Stimulated activated CD8-positive, alpha-beta memory T cell treated with anti-CD3 and anti-CD28 coated beads, Interleukin-7, amount 100 ng/mL, for 24 hours (primary cell): ENCODE data around the gene BLTP3A.
"Not testable (repeated sequence)": the region's sequence is repeated elsewhere in the genome, so short reads cannot be mapped to it uniquely, and the experiment has no call there.

Experiments used
- DNase-seq: peaks from one replicate; pipeline ENCODE4 v3.0.0-alpha.2; 2020; ENCODE audit warnings: low read depth

The BLTP3A gene

DNA sequence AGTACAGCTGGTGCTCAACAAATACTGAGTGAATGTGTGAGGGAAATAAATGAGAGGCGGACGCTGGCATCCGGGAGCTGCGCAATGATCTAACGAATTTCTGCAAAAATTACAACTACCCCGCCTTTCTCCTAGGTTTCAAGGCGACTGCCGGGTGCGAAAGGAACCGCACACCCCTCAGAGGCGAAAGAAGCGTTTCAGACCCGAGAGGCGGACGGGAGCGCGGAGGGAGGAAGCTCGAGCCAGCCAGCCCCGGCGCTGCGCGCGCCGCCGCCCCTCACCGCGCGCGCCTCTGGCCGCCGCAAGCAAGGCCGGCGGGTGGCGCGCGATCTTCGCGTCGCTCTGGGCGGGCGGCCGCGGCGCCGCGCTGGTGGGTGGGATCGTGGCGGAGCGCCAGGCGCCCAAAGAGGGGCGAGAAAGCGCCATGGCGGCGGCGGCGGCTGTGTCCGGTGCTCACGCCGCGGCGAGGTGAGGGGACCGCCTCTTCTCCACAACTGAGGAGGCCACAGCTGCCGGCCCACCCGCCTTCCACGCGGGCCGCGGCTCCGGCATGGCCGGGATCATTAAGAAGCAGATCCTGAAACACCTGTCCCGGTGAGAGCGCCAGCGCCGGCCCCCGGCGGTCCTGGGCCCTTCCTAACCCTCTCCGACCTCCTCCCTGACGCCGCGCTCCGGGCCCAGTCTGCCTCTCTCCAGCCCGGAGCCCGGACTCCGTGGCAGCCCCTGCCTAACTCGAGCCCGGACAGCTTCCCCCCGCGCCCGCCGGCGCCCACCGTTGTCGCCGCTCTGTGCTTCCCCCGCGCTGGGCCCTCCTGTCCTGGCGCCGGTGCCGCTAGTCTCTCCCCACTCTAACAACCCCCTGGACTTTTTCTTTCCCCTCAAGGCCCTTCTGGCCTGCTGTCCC, at the start of gene BLTP3A:
Gene BLTP3A (plus strand): TSS at position 383 of the 904 bp plus-strand sequence. CDS start 168 bp downstream, at position 551.
- DNase-seq: peak; percentile 30

DNA sequence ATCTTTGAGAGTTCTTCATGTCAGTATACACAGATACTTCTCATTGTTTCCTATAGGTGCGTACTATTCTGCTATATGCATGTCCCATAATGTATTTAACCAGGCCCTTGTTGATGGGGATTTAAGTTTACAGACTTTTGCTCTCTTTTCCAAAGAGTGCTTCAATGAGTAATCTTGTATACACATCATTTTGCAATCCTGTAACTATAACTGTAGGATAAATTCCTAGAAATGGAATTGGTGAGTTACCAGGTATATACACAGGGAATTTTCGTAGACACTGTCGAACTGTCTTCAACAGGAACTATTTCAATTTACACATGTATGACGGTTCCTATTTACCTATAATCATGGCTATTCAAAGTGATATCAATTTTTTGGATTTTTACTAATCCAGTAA, 49.8 kb upstream of the BLTP3A start:
- DNase-seq: no peak

DNA sequence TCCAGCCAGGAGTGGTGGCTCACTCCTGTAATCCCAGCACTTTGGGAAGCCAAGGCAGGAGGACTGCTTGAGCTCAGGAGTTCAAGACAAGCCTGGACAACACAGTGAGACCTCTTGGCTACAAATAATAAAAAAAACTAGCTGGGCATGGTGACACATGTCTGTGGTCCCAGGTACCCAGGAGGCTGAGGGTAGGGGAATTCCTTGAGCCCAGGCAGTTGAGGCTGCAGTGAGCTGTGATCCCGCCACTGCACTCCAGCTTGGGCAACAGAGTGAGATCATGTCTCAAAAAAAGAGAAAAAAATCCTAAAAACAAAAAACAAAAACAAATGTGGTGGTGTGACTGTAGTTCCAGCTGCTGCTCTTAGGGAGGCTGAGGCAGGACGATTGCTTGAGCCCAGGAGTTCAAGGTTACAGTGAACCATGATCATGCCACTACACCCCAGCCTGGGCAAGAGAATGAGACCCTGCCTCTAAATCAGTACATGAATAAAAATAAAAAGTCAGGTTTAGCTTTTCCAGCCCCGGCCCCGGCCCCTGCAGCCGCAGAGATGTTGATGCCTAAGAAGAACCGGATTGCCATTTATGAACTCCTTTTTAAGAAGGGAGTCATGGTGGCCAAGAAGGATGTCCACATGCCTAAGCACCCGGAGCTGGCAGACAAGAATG, 48.1 kb upstream of the BLTP3A start:
- DNase-seq: no peak

- not testable (repeated sequence) for DNase-seq
Measured at GRCh38 chr6:34744294-34744647, 47.6 kb upstream of the BLTP3A start.

- no peak for DNase-seq
Measured at GRCh38 chr6:34745277-34746103, 46.4 kb upstream of the BLTP3A start.

DNA sequence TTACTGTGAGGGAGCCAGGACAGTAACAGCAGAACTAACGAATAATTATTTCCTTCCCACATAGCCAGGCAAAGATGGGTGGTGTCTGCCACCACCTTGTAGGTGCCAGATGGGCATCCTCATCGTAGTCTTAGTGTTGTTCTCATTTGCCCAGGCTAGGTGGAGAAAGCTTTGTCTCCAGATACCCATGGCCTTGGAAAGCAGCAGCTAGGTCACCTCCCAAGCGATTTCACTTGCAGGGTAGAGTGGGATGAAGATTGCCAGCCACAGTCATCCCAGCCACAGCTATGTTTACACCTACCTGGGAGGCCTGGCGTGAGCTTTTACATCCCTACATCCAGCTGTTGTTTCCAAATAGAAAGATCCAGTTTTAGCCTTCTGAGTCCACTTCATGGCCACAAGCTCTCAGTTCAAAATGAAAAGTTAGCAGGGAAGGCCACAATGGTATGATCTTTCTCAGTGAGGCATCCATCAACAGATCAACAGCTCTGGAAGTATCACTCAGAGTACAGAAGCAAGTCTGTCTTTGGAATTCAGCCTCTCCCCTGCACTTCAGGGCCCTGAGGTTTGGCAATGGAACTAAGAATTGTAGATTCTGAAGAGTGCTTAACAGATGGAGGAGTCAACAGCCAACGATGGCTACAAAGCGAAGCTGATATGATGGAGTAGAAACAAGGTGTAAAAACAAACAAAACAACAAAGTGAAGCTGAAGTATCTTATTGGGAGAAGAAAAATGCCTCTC, 45.6 kb upstream of the BLTP3A start:
- DNase-seq: no peak

DNA sequence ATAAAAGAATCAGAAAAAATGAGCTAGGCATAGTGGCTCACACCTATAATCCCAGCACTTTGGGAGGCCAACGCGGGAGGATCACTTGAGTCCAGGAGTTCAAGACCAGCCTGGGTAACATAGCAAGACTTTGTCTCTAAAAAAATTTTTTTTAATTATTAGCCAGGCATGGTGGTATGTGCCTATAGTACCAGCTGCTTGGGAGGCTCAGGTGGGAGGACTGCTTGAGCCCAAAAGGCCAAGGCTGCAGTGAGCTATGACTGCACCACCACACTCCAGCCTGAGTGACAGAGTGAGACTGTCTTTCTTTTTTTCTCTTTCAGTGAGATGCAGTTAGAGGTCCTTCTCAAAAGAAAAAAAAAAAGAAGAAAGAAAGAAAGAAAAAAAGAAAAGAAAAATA, 43.1 kb upstream of the BLTP3A start:
- DNase-seq: no peak

DNA sequence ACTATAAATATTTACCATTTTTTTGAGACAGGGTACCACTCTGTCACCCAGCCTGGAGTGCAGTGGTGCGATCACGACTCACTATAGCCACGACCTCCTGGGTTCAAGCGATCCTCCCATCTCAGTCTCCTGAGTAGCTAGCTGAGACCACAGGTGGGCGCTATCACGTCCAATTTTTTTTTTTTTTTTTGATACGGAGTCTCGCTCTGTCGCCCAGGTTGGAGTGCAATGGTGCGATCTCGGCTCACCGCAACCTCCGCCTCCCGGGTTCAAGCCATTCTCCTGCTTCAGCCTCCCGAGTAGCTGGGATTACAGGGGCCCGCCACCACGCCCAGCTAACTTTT, 35.4 kb upstream of the BLTP3A start:
- DNase-seq: not testable (repeated sequence)

DNA sequence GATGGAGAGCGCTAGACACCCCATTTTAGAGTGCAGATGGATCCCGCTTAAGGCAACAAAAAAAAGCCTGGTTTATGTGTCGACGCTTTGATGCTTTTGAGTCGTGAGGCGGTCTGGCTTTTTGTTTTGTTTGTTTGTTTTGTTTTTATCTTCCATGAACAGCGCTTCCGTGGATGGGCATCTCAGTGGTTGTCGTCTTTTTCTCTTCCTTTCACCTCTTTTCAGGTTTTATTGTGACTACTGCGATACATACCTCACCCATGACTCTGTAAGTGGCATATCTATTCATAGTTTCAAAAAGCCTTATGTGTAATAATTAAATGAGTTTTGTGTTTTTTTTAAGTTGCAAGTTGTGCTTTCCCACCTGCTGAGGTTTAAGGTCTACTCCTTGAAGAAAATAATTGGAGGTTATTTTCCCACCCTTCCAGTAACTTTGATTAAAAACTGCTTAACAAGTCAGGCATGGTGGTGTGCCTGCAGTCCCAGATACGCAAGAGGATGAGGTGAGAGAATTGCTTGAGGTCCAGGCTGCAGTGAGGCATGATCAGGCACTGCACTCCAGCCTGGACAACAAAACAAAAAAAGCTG, 34.1 kb upstream of the BLTP3A start:
- no peak for DNase-seq

DNA sequence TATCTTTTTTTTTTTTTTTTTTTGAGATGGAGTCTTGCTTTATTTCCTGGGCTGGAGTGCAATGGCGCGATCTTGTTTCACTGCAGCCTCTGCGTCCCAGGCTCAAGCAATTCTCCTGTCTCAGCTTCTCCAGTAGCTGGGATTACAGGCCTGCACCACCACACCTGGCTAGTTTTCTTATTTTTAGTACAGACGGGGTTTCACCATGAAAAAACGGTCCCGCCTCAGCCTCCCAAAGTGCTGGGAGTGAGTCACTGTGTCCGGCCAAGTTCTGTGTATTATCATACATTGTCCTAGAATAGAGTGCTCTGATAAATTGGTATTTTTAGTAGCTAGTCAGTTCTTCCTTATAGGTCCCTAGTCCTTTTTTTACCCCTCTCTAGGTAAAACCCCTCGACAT, 31.8 kb upstream of the BLTP3A start:
- DNase-seq: no peak

GRCh38 chr6:34761681-34762080, 30.2 kb upstream of the BLTP3A start:
- DNase-seq: not testable (repeated sequence)

DNA sequence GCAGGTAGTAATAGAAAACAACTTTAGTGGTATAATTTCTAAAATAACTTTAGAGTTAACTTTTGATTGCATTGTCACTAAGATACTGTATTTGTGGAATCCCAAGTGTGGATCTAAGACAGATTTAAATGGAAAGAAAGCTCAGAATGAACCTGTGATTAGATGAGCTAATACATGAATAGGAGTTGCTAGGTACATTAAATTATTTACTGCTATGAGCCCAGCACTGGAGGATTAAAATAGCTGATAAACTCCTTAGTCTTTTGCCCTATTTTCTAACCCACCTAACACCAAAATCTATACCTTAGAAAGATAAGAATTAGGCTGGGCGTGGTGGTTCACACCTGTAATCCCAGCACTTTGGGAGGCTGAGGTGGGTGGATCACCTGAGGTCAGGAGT, 23.7 kb upstream of the BLTP3A start:
- DNase-seq: no peak

DNA sequence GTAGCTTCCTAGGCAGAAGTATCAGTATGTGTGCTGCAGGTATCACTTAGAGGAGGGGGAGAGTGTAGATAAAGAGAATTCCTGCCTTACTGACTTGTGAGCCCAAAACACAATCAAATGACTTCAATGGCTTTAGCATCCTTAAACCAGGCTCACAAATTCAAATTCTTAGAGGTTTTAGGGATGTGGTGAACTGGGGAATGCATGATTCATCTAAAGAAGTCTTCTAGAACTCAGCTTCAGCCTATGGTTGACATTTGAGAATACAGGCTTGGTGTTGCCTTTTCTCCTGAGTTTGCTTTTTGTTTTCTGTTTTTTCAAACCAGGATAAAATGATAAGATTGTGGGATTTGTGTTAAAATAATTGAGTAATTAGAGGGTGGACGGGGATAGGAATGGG, 20.2 kb upstream of the BLTP3A start:
- no peak for DNase-seq

DNA sequence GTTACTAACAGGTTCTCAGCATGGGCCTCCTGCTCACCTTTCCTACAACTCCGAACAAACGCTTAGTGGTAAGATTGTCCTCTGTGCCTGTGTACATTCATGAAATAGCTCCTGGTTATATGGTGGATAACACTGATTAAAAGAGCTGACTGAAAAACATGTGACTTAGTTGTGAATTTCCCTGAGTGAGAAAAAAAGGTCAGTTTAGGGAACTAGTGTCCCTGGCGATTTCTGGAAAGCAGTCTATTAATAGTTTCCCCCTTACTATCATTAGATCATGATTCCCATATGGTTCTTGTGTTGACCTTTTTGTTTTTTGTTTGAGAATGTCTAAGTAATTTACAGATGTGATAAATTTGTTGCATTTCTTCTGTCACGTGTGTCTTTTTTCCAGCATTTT, 18.9 kb upstream of the BLTP3A start:
- DNase-seq: no peak

DNA sequence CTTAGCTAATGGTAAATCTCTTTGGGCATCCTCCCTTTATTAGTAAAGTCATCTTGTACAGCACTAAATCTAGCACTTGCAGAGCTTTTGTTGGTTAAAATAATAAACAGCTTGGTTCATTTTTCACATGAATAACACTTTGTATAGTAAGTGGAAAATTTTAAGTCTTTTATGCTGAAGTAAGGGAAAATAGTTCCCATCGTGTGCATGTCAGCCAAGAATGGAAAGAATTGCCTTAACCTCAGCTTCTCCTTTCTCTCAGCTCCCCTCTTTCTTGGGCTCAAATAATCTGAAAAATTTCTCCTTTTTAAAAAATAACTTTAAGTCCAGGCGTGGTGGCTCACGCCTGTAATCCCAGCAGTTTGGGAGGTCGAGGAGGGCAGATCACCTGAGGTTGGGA, 18.0 kb upstream of the BLTP3A start:
- DNase-seq: no peak

DNA sequence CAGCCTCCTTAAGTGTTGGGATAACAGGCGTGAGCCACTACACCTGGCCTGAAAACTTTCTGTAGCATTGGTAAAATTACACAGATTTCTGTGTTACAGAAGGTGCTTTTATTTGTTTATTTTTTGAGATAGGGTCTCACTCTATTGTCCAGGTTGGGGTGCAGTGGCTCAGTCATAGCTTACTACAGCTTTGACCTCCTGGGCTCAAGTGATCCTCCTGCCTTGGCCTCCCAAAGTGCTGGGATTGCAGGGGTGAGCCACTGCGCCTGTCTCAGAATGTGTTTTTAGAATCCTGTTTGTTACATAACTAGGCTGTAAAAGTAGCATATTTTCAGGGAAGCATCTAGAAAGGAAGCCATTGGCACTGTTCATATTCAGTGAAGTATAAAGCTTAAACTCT, 16.9 kb upstream of the BLTP3A start:
- DNase-seq: no peak

DNA sequence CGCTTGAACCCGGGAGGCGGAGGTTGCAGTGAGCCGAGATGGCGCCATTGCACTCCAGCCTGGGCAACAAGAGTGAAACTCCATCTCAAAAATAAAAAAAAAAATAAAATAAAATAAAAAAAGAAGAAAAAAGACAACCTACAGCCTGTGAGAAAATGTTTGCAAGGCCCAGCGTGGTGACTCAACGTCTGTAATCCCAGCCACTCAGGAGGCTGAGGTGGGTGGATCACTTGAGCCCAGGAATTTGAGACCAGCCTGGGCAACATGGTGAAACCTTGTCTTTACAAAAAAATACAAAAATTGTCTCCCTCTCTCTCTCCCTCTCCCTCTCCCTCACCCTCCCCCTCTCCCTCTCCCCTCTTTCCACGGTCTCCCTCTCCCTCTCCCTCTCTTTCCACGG, 6.5 kb upstream of the BLTP3A start:
- not testable (repeated sequence) for DNase-seq

DNA sequence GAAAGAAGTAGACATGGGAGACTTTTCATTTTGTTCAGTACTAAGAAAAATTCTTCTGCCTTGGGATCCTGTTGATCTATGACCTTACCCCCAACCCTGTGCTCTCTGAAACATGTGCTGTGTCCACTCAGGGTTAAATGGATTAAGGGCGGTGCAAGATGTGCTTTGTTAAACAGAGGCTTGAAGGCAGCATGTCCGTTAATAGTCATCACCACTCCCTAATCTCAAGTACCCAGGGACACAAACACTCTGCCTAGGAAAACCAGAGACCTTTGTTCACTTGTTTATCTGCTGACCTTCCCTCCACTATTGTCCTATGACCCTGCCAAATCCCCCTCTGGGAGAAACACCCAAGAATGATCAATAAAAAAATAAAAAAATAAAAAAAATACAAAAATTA, 4.7 kb upstream of the BLTP3A start:
- not testable (repeated sequence) for DNase-seq

- DNase-seq: no peak
Measured at GRCh38 chr6:34788111-34788510, 3.8 kb upstream of the BLTP3A start.

GRCh38 chr6:34791164-34791700, 651 bp upstream of the BLTP3A start:
- no peak for DNase-seq
